ENCODE measurements around the gene MFSD6.

DNA sequence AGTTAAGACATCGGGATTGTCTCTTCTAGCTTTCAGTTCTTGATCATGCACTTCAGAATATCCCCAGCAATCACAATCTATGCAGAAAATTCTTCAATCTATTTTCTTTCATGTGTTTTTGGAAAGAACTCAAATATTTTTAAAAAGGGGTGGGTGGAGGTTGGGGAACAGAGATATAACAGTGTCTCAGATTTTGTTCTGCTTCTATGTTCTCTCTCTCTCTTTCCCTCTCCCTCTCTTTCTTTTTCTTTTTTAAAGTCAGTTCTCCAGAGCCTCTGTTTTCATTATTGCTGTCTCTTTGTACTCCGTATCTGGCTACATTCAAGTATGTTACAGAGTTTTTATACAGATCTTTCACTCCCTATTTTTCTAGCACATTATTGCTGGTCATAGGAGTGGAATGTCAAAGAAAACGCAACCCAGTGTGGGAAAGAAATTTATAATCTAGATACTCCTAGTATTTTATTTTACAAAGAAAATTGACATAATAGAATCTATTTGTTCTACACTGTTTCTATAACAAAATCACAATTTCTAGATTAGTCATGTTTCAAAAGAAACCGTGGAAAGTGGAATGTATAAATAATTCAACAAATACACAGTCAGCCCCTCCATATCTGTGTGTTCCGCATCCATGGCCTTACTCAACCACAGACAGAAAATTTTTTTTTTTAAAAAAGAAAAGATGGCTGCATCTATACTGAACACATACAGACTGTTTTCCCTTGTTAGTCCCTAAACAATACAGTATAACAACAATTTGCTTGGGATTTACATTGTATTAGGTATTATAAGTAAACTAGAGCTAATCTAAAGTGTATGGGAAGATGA lies 137.6 kb downstream of the MFSD6 start:
- TF ChIP-seq ZNF501 (tag by site-specific recombination; IDR thresholded peaks at IDR 0.05) (no peak), SETDB1 (IDR thresholded peaks at IDR 0.05; ENCODE audit: insufficient read length, low read length) (no peak), ZNF777 (tag by site-specific recombination; IDR thresholded peaks at IDR 0.05; ENCODE audit: borderline replicate concordance) (no peak), ZNF785 (tag by site-specific recombination; IDR thresholded peaks at IDR 0.05) (no peak), ZNF391 (tag by site-specific recombination; IDR thresholded peaks at IDR 0.05; ENCODE audit: borderline replicate concordance, low read depth) (no peak), ZNF707 (tag by site-specific recombination; IDR thresholded peaks at IDR 0.05) (no peak), ZNF366 (tag by site-specific recombination; conservative IDR thresholded peaks at IDR 0.05) (no peak), KLF16 (tag by site-specific recombination; IDR thresholded peaks at IDR 0.05) (no peak), YY1 (tag by site-specific recombination; IDR thresholded peaks at IDR 0.05) (no peak)
- TF ChIP-seq, protein P1, sequence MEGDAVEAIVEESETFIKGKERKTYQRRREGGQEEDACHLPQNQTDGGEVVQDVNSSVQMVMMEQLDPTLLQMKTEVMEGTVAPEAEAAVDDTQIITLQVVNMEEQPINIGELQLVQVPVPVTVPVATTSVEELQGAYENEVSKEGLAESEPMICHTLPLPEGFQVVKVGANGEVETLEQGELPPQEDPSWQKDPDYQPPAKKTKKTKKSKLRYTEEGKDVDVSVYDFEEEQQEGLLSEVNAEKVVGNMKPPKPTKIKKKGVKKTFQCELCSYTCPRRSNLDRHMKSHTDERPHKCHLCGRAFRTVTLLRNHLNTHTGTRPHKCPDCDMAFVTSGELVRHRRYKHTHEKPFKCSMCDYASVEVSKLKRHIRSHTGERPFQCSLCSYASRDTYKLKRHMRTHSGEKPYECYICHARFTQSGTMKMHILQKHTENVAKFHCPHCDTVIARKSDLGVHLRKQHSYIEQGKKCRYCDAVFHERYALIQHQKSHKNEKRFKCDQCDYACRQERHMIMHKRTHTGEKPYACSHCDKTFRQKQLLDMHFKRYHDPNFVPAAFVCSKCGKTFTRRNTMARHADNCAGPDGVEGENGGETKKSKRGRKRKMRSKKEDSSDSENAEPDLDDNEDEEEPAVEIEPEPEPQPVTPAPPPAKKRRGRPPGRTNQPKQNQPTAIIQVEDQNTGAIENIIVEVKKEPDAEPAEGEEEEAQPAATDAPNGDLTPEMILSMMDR (tag by site-specific recombination; IDR thresholded peaks at IDR 0.05), result no peak
- TF ChIP-seq, protein P2, sequence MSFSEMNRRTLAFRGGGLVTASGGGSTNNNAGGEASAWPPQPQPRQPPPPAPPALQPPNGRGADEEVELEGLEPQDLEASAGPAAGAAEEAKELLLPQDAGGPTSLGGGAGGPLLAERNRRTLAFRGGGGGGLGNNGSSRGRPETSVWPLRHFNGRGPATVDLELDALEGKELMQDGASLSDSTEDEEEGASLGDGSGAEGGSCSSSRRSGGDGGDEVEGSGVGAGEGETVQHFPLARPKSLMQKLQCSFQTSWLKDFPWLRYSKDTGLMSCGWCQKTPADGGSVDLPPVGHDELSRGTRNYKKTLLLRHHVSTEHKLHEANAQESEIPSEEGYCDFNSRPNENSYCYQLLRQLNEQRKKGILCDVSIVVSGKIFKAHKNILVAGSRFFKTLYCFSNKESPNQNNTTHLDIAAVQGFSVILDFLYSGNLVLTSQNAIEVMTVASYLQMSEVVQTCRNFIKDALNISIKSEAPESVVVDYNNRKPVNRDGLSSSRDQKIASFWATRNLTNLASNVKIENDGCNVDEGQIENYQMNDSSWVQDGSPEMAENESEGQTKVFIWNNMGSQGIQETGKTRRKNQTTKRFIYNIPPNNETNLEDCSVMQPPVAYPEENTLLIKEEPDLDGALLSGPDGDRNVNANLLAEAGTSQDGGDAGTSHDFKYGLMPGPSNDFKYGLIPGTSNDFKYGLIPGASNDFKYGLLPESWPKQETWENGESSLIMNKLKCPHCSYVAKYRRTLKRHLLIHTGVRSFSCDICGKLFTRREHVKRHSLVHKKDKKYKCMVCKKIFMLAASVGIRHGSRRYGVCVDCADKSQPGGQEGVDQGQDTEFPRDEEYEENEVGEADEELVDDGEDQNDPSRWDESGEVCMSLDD (tag by site-specific recombination; IDR thresholded peaks at IDR 0.05), result no peak
- TF ChIP-seq, protein P3, sequence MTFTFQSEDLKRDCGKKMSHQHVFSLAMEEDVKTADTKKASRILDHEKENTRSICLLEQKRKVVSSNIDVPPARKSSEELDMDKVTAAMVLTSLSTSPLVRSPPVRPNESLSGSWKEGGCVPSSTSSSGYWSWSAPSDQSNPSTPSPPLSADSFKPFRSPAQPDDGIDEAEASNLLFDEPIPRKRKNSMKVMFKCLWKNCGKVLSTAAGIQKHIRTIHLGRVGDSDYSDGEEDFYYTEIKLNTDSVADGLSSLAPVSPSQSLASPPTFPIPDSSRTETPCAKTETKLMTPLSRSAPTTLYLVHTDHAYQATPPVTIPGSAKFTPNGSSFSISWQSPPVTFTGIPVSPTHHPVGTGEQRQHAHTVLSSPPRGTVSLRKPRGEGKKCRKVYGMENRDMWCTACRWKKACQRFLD (tag by site-specific recombination; IDR thresholded peaks at IDR 0.05), result no peak
